Measurements from ENCODE around the gene DTX4. TPM values are rescaled to one million over a fixed set of nuclear protein-coding genes. Genes with fewer than 3 reads are reported as not detected.

The DTX4 gene
- total and polyA plus RNA-seq, 2 donors, result 1.6 to 2.0 TPM

Other genes with a start within 250 kb of the DTX4 start
- gene GLYATL1, start 232.6 kb upstream of the DTX4 start, total RNA-seq, result 4.9 TPM
- 1.4 TPM for gene GLYATL1, start 232.6 kb upstream of the DTX4 start, polyA plus RNA-seq
- gene GLYATL1B, start 85.8 kb upstream of the DTX4 start, total RNA-seq, result 0.09 TPM
- gene GLYATL1B, start 85.8 kb upstream of the DTX4 start, polyA plus RNA-seq, result not detected
- gene FAM111B, start 64.9 kb upstream of the DTX4 start, total RNA-seq, result 30.9 TPM
- 0.80 TPM for gene FAM111B, start 64.9 kb upstream of the DTX4 start, polyA plus RNA-seq
- gene FAM111A, start 29.3 kb upstream of the DTX4 start, total RNA-seq, result 60.5 TPM
- 82.5 TPM for gene FAM111A, start 29.3 kb upstream of the DTX4 start, polyA plus RNA-seq
- 55.0 TPM for gene MPEG1, start 40.8 kb downstream of the DTX4 start, total RNA-seq
- gene MPEG1, start 40.8 kb downstream of the DTX4 start, polyA plus RNA-seq, result 24.6 TPM
- not detected for gene OR5AN1, start 186.8 kb downstream of the DTX4 start, total RNA-seq
- gene OR5AN1, start 186.8 kb downstream of the DTX4 start, polyA plus RNA-seq, result under 0.01 TPM

Measured in thymus (tissue), 2 donors.